NCI-H1694 (cell line): ENCODE data around the gene TRIM54.
"Not testable (repeated sequence)": the region's sequence is repeated elsewhere in the genome, so short reads cannot be mapped to it uniquely, and the experiment has no call there.

Source experiments
- DNase-seq: peaks from one replicate; lab custom pipeline; 2025; lab: John Stamatoyannopoulos, UW

TRIM54 gene

DNA sequence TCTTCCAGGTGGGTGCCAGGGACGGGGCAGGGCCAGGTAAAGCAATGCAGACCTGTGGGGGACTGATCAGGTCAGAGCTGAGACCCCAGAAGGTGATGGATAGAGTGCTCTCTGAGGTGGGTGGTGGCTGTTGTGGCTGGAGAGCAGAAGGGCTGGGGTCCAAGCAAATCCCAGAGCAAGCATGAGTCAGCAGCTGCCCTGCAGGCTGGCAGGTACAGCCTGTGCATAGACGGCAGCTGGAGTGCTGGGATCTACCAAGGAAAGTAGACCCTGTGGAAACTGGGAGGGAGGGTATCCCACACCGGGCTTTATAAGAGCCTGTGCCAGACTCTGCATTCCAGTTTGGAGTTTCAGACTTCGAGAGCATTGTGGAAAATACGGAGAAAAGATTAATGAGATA lies 663 bp downstream of the TRIM54 start:
- no peak for DNase-seq

DNA sequence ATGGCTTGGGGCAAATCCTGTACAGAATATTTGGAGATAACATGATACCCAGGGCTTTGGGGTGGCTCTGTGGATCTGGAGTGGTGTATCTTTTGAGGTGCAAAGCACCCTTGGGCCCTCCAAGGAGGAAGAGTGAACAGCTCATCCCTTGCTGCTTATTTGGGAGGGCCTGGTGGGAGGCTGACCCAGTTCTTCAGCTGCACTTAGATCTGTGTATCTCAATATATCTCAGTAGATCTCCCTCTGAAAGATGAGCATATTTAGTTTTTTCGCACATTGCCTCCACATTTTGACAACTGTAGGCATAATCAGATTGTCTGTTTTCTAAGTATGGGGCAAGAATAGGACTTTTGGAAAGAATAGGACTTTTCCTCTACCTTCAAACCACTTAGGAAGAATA lies 2.8 kb downstream of the TRIM54 start:
- DNase-seq, result no peak

DNA sequence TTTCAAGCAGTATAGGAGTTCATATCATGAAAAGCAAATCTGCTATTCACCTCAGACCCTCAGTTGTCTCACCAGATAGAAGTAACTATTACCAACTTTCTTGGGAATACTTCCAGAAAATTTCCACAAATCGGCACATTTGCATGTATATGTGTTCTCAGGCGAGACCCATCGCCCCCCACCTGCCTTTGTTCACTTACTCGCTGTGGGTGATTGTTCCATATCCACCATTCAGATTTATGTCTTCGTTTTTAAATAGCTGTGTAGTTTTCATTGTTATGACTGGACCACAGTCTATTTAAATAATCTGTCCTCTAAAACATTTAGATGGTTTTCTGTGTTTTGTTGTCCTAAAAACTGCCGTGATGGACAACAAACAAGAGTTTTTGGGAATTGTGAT lies 3.3 kb downstream of the TRIM54 start:
- DNase-seq, result no peak

DNA sequence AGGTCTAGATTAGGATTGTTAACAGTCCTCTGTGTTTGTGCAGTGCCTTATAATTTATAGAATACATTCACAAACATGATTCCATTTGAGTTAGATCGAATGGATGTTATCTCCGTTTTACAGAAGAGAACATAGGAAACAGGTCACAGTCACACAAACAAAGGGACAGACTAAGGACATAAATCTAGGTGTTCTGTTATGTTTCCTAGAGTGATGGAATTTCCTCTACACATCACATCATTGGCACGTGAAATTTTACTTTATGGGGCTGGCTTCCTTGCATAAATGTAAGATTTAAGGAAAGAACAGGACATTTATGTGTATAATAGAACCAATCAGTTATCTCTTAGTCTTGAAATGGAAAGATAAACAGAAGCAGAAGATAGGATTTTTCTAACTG lies 6.4 kb downstream of the TRIM54 start:
- no peak for DNase-seq

DNA sequence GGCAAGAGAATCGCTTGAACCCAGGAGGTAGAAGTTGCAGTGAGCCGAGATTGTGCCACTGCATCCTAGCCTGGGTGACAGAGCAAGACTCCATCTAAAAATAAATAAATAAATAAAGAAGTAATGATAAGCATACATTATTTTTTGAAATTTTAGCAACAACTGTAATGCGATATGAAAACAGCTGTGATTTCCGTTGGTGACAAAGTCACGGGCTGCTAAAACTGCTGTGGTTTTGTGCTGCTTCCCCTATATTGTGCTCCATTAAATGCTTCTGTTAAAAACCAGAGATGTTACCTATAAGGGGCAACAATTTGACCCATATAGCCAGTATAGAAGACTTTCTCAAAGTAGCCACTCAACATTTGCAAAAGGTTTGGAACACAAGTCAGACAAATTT lies 8.3 kb downstream of the TRIM54 start:
- DNase-seq, result no peak

DNA sequence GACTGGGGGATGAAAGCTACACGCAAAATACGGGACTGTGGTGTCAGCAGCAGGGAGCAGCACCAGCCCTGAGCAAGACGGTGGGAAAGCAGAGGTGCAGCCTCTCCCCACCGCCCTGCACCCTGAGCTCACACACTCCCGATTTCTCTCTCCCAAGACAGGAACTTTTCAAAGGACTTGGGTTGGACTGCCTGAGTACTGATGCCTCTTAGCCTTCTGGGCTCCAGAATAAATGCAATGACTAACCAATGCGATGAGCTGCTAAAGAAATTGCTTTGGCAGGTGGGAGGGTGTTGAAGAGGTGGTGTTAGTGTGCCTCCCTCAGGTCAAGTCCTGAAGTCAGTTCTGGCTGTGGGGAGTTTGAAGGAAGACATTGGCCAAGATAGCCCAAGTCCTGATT lies 9.6 kb downstream of the TRIM54 start:
- no peak for DNase-seq

DNA sequence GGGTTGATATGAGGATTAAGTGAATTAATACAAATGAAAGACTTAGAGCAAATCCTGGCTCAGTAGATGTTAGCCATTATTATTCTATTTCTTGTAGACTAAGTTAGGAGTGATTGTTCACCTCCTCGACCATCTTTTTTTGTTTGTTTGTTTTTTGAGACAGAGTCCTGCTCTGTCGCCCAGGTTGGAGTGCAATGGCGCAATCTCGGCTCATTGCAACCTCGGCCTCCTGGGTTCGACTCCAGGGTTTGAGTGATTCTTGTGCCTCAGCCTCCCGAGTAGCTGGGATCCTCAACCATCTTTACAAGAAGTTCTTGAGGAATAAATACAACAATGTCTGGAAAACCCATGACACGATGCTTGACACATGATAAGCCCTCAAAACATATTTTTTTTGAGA lies 12.7 kb downstream of the TRIM54 start:
- DNase-seq, result no peak

DNA sequence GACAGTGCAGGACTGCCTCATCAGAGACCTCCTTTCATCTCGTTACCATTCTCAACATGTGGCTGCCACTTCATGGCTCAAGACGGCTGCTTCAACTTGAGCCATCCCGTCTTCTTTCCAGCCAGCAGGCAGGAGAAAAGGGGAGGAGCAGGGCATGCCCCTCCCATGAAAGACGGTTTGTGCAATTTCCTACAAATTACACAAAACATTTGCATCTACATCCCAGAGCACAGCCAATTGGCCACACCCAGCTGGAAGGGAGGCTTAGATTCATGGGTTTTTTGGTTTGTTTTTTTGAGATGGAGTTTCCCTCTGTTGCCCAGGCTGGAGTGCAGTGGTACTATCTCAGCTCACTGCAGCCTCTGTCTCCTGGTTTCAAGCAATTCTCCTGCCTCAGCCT lies 14.3 kb downstream of the TRIM54 start:
- DNase-seq, result no peak

DNA sequence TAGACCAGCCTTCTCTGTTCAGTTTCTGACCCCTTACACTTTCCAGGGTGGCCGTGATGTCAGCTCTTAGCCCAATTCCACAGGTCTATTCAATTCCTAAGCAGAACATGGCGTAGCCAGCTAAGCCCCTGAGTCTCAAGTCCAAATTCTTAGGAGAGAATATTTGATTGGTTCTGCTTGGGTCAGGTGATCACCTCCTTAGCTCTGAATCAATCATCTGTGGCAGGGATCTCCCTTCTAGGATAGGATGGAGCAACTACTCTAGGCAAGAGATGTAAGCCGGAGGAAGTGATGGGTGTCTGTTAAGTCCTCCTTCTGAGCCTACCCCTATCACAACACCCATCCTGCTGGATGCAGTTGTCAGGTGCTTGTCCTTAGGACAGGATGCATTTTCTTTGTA lies 15.0 kb downstream of the TRIM54 start:
- no peak for DNase-seq

DNA sequence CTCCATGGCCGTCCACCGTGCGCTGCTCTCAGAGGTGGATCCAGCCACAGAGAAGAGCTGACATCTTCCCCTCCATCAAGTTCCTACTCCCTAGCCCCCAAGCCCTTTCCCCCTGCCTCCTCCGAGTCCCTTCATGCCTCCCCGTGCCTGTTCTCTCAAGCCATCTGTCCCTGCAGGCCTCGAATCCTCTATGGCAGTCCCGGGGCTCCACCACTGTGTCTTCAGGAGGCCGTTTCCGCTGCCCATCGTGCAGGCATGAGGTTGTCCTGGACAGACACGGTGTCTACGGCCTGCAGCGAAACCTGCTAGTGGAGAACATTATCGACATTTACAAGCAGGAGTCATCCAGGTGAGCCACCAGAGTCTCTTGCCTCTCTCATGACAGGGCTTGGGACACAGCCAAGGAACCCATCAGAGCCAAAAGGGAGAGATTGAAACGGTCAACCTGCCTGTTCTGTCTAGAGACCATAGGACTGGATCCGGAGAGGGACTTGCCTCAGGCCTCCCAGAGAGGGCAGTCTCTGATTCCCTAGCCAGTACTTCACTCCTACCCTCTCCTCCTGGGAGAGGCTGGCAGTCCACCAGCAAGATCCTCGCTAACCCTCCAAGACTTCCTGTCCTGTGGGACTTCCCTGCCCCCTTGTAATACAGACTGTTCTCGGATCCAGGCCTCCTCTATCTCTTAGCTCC lies 16.3 kb downstream of the TRIM54 start:
- no peak for DNase-seq

DNA sequence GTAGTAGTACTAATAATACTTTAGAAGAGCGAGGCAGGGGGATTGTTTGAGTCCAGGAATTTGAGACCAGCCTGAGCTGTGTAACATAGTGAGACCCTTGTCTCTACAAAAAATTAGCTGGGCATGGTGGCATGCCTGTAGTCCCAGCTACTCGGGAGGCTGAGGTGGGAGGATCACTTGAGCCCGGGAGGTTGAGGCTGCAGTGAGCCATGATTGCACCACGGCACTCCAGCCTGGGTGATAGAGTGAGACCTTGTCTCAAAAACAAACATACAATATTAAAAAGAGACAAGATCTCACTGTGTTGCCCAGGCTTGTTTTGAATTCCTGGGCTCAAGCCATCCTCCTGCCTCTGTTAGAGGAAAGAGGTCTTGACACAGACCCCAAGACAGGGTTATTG lies 18.4 kb downstream of the TRIM54 start:
- not testable (repeated sequence) for DNase-seq

DNA sequence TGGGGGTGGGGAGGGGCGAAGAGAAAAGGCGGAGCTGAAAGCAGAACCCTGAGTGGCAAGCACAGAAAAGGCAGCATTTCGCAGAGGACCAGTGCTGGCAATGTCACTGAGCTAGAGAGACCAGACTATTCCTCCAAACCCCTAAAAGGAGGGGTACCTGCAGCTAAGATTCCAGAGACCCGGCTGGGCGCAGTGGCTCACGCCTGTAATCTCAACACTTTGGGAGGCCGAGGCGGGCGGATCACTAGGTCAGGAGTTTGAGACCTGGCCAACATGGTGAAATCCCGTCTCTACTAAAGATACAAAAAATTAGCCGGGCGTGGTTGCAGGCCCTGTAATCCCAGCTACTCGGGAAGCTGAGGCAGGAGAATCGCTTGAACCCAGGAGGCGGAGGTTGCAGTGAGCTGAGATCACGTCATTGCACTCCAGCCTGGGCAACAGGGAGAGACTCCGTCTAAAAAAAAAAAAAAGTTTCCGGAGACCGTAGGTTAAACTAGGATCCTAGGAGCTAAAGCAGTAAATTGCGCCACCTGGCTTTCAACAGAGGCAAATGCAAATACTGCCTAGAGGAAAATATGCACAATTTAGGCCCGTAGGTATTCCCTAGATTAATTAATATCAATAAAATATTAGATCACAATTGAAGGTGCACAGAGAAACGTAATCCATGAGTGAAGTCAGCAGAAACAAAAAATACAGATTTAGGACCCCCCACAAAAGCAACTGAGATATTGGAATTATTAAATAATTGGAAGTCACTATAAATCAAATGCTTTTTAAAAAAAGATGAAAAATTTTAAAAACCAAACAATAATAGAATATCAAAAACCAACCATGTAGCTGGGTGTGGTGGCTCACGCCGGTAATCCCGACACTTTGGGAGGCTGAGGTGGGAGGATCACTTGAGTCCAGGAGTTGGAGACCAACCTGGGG lies 21.1 kb downstream of the TRIM54 start:
- peak; percentile 88 for DNase-seq

DNA sequence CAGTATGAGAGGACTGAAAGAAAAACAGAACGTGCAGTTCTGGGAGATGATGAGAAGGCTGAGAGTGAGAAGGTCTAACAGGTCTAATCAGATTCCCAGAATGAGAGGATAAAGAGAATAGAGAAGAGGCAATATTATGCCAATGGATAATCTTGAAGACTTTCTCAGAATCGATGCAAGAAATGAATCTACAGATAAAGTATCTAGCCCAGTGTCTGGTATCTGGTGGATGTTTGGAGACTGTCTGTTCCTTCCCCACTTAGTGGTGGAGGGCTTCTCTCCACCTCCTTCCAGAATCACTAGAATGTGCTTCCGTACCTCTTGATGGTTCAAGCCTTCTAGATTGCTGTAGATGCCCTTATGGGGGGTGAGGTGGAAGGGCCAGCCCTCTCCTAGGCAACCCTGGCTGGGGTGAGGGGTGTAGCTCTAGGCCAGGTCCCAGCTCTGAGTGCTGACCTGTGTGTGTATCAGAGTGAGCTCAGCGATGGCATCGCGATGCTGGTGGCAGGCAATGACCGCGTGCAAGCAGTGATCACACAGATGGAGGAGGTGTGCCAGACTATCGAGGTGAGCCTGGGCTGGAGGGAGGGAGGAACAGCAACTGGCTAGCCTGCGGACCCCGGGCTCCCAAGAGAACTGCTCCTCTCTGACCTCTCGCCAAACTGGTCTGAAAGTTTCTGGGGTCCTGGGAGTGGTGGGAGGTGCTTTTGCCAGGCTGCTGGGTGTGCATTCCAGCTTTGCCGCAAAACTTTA lies 22.4 kb downstream of the TRIM54 start:
- no peak for DNase-seq

DNA sequence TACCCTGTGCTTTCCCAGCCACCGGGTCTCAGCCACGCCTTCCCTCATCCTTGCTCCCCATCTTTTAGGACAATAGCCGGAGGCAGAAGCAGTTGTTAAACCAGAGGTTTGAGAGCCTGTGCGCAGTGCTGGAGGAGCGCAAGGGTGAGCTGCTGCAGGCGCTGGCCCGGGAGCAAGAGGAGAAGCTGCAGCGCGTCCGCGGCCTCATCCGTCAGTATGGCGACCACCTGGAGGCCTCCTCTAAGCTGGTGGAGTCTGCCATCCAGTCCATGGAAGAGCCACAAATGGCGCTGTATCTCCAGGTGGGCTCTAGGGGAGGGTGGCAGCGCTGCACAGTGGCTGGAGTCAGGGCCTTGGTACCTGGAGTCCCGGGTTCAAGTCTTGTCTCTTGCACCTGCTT lies 23.3 kb downstream of the TRIM54 start:
- no peak for DNase-seq

DNA sequence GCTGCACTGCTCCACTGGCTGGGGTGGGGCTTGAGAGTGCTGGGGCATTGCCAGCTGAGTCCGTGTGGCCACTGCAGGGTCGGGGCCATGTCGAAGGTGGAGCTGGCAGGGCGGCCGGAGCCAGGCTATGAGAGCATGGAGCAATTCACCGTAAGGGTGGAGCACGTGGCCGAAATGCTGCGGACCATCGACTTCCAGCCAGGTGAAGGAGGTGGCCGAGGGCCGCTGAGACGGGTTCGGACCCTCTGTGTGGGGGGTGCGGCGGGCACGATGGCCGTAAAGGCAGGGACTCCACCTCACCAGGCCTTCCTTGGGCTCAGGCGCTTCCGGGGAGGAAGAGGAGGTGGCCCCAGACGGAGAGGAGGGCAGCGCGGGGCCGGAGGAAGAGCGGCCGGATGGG lies 23.9 kb downstream of the TRIM54 start:
- DNase-seq, result no peak

DNA sequence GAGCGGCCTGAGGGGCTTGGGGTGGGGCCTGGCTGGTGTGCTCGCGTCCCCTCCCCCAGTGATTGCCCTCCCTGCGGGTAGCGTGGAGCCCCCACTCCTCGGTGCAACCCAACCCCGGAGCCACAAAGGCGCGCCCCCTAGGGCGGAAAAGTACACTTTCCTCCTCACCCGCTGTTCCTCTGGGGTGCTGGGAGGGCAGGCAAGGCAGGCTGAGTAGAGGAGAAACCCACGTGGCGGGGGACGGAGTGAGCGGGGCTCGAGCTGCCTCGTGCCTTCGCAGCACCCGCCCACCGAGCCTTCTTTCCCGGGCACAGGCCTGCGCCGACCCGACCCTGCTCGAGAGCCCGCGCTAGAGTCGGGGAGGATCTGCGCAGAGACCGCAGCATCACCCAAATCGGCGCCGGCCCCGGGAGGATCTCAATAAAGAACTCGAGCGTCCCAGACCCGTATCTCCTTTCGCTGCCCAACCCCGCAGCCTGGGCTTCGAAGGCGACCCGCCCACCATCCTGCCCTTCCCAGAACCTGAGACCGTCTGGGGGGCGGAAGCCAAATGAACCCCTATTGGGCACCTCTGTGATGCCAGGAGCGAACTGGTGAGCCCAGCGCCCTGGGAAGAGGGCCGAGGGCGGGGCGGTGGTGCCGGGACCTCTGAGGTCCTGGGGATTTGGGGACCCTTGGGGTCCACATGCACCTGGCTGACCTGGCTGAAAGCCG lies 24.5 kb downstream of the TRIM54 start:
- peak; percentile 25 for DNase-seq

DNA sequence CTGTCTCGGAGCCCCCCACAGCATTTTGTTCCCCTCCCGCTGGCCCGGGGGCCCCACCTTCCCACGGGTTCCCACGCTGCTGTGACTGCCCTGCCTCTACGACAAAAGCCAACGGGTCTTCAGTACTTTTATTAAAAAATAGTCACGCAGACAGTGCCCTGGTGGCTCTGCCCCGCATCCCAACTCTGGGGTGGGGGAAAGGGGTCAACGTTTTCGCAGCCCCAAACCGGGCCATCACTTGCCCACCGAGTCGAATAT lies 25.0 kb downstream of the TRIM54 start:
- DNase-seq, result no peak

DNA sequence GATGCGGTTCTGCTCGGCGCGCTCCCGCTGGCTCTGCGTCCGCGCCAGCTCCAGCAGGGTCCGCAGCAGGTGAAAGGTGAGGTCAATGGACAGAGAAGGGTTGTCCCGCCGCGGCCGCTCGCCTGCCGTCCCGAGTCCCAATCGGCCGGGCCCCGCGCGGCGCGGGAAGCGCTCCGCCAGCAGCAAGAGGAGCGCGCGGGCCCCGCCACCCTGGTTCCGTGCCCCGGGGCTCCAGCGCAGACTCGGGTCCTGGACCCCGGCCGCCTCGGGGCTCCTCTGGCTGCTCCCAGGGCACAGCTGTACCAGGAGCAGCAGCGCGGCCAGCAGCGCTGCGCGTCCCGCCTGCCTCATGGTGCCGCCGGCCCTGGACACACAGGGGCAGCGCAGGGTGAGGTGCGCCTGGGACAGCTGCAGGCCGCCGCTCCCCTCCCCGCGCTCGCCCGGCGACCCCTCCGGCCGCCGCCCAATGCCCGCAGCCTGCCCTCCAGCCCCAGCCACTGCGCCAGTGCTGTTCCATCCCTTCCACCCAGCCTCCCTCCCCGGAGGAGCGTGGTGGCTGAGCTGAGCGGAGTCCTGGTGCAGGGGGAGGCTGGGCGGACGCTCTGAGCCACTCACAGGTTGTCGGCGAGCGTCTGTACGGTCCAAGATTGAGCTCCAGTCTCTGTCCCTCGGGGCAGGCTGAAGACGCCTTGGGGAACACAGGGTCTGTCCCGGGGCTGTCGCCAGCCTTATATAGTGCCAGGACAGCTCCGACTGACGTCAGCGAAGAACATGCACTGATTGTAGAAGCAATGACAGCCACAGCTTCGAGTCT lies 25.5 kb downstream of the TRIM54 start:
- DNase-seq, result no peak

DNA sequence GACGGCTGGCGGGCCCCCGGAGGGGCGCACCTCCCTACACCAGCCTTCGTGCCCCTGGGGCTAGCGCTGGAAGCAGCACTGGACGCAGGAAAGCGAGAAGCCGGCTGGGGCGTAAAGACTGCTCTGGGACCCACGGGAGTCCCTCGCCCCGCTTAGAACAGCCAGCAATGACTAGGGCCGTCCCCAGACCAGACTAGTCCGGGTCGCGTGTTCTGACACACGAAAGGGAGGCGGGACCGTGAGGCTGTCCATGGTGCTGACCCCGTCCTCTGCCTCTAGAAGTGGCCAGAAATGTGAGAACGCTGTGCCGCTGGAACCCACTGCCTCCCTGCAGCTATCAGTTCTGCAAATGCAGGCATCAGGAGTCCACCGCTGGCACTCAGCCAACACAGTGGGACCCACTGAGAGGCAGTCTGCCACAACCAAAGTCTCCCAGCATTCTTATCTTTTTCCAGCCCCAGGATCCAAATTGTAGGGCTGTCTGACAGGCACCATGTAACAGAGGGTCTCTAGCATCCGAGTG lies 26.2 kb downstream of the TRIM54 start, which contains the start of gene UCN:
Gene UCN (minus strand): TSS at position 87 of the 523 bp plus-strand sequence. CDS start 550 bp downstream, outside the sequence.
- DNase-seq, result no peak

DNA sequence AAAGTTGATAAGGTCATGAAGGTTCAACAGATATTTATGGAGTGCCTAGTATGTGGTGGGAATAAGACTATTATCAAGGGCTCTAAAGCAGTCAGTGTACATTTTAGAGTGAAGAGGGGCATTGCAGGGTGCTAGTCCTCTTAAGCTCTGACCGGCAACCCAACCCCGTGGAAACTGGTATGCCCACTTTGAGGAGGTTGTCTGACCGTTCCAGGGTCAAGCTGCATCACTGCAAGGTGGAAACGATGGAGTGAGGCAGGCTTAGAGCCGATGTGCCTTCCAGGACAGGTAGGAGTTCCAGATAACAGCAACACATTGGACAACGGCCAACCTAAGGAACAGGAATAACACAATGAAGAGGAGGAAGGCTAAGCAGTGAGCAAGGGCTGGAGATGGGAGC lies 27.4 kb downstream of the TRIM54 start:
- DNase-seq, result no peak

DNA sequence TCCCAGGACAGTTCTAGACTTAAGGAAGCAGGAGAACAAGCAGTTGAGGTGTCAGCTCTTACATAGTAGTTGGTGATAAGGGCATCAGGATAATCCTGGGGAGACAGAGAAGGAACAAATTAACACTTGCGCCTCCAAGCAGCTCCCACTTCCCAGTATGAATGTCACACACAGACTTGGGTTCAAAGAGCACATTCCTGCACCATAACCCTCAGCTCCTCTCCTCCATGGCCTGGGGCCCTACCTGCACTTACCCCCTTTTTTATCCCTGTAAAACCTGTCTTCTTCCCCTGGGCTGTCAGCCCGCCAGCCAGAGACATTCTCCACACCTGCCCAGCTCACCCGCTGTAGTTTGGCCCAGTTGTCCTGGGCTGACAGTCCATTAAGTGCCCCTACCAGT lies 29.9 kb downstream of the TRIM54 start:
- DNase-seq, result no peak
